Natural killer cell treated with Interleukin-12 subunit alpha and Interleukin-12 subunit beta and Interleukin-15 and Interleukin-18, amount 100 ng/mL, for 72 hours (primary cell): ENCODE results near the gene SMAD6. TPM values are rescaled to one million over a fixed set of nuclear protein-coding genes. Genes with fewer than 3 reads are reported as not detected.
A peak's percentile ranks its signal among the peaks of the same experiment; 100 is the strongest.

Experiments
- ATAC-seq, 2 donors: fragments of 150-1000 bp; cut with Tn5 transposase in 1 of 2; sonication (Bioruptor Pico), chemical (Tn5 transposase) in 1 of 2; 2 replicates each; pipeline ENCODE4 v1.10.0; 2021
- DNase-seq: peaks from one replicate; pipeline ENCODE4 v3.0.0; 2022; ENCODE audit warnings: low spot score
- H3K27ac Mint-ChIP-seq, 2 donors: 1 replicate in 1 of 2; 2 replicates in 1 of 2; pipeline ENCODE4 v1.8.0; 2022; ENCODE audit warnings: mixed read lengths in 2 of 2, mild to moderate bottlenecking in 1 of 2, moderate library complexity in 1 of 2
- H3K27me3 Mint-ChIP-seq, 2 donors: 1 replicate in 1 of 2; 2 replicates in 1 of 2; pipeline ENCODE4 v1.8.0; 2022; ENCODE audit warnings: mixed read lengths in 2 of 2
- H3K36me3 Mint-ChIP-seq: one replicate; pipeline ENCODE4 v1.8.0; 2022; ENCODE audit warnings: mixed read lengths
- H3K4me1 Mint-ChIP-seq, 2 donors: 1 replicate in 1 of 2; 2 replicates in 1 of 2; pipeline ENCODE4 v1.8.0; 2022; ENCODE audit warnings: low read depth in 2 of 2, mixed read lengths in 2 of 2, mild to moderate bottlenecking in 1 of 2
- H3K4me3 Mint-ChIP-seq: one replicate; pipeline ENCODE4 v1.8.0; 2022; ENCODE audit warnings: mixed read lengths
- H3K9me3 Mint-ChIP-seq: 2 replicates; pipeline ENCODE4 v1.8.0; 2022; ENCODE audit warnings: mixed read lengths
- total RNA-seq, 2 donors: library from RNA; stranded (reverse); gene quantifications; one replicate each; pipeline ENCODE4 v1.2.3, GENCODE V29; 2022

SMAD6 gene
- total RNA-seq, 2 donors from 2014 or later: 0.33 to 1.1 TPM

DNA sequence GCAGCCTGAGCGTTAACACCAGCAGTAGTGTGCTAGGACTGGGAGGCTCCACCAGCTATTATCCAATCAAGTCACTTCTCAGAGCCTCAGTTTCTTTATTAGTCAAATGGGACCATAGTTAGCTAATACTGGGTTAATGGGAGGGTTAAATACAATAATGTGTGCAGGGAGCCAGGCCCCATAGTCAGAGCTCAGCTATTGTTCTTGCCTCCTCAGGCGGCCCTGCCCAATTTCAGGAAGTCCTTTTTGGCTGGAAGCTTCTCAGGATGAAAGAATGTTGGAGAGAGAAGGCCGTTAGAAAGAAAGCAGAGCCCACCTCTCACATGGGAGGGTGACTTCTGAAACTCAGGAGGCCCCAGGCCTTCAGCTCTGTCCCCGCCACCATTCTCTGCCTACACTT lies 39.5 kb upstream of the SMAD6 start:
- ATAC-seq (no peak), DNase-seq (no peak)
- Mint-ChIP-seq H3K27ac (no peak overlapping the region), H3K9me3 (no peaks in the 10 kb centered on the region), H3K27me3 (peaks cover 0 to 9% of the 10 kb centered on the region in 2 donors), H3K4me1 (no peaks in the 10 kb centered on the region), H3K4me3 (no peak overlapping the region), H3K36me3 (no peaks in the 10 kb centered on the region)

GRCh38 chr15:66663664-66664063 lies 38.4 kb upstream of the SMAD6 start:
- H3K4me1 Mint-ChIP-seq: no peaks in the 10 kb centered on the region
- peaks cover 0 to 12% of the 10 kb centered on the region in 2 donors for H3K27me3 Mint-ChIP-seq
- H3K27ac Mint-ChIP-seq: no peak overlapping the region
- no peak overlapping the region for H3K4me3 Mint-ChIP-seq
- DNase-seq (no peak), ATAC-seq (no peak)
- H3K36me3 Mint-ChIP-seq: no peaks in the 10 kb centered on the region
- no peaks in the 10 kb centered on the region for H3K9me3 Mint-ChIP-seq

DNA sequence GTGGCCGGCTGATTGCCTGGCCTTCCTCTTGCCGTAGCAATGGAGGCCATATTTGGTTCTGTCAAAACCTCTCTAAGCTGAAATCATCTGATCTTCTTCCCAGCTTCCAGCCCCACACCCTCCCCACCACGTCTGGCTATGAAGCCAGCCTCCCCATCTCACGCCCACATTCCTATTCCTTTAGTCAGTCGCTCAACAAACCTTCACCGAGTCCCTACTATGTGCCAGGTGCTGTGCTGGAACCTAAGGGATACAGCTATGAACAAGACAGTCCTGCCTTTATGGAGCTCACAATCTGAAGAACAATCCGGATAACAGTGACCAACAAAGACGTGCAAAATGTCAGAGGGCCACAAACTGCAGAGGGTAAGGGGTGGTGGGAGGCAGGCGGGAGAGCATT lies 31.9 kb upstream of the SMAD6 start:
- no peak overlapping the region for H3K27ac Mint-ChIP-seq
- DNase-seq (no peak), ATAC-seq (no peak)
- H3K4me3 Mint-ChIP-seq: no peak overlapping the region
- peaks cover 6 to 14% of the 10 kb centered on the region in 2 donors for H3K4me1 Mint-ChIP-seq
- H3K9me3 Mint-ChIP-seq: no peaks in the 10 kb centered on the region
- peaks cover 0 to 6% of the 10 kb centered on the region in 2 donors for H3K27me3 Mint-ChIP-seq
- H3K36me3 Mint-ChIP-seq: no peaks in the 10 kb centered on the region

- no peak for ATAC-seq
- Mint-ChIP-seq H3K4me3 (no peak overlapping the region), H3K4me1 (peaks cover 10 to 19% of the 10 kb centered on the region in 2 donors), H3K27ac (no peak overlapping the region), H3K36me3 (no peaks in the 10 kb centered on the region), H3K27me3 (peaks cover 0 to 6% of the 10 kb centered on the region in 2 donors), H3K9me3 (no peaks in the 10 kb centered on the region)
- no peak for DNase-seq
Observed at GRCh38 chr15:66670762-66671580, 31.1 kb upstream of the SMAD6 start.

DNA sequence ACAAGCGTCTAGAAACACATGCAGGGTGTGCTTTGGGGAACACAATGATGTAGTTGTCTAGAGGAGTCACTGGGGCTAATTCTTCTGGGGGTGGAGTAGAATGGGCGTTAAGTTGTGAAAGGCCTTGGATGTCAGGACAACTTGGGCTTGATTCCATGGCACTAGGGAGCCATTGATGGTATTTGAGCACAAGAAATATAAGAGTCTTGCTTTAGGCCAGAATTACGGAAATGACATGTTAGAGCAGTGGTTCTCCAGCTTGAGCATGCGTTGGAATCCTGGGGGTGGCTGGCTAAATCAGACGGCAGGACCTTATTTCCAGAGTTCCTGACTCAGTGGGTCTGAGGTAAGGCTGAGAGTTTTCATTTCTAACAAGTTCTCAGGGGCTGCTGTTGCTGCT lies 29.2 kb upstream of the SMAD6 start:
- peaks cover 10 to 31% of the 10 kb centered on the region in 2 donors for H3K4me1 Mint-ChIP-seq
- no peaks in the 10 kb centered on the region for H3K9me3 Mint-ChIP-seq
- DNase-seq (no peak), ATAC-seq (no peak)
- H3K27ac Mint-ChIP-seq: peak overlapping the region in 1 of 2 donors; percentile 6
- peaks cover 0 to 2% of the 10 kb centered on the region in 2 donors for H3K27me3 Mint-ChIP-seq
- no peak overlapping the region for H3K4me3 Mint-ChIP-seq
- no peaks in the 10 kb centered on the region for H3K36me3 Mint-ChIP-seq

GRCh38 chr15:66673410-66674322 lies 28.4 kb upstream of the SMAD6 start:
- no peaks in the 10 kb centered on the region for H3K27me3 Mint-ChIP-seq
- H3K27ac Mint-ChIP-seq: peak overlapping the region in 1 of 2 donors; percentile 95
- DNase-seq (no peak), ATAC-seq (peak in 1 of 2 donors; percentile 54)
- H3K9me3 Mint-ChIP-seq: no peaks in the 10 kb centered on the region
- H3K4me1 Mint-ChIP-seq: peaks cover 10 to 33% of the 10 kb centered on the region in 2 donors
- H3K4me3 Mint-ChIP-seq: no peak overlapping the region
- no peaks in the 10 kb centered on the region for H3K36me3 Mint-ChIP-seq

GRCh38 chr15:66674756-66675155 lies 27.3 kb upstream of the SMAD6 start:
- ATAC-seq (no peak), DNase-seq (no peak)
- no peaks in the 10 kb centered on the region for H3K36me3 Mint-ChIP-seq
- no peaks in the 10 kb centered on the region for H3K27me3 Mint-ChIP-seq
- peak overlapping the region; percentile 50 for H3K4me3 Mint-ChIP-seq
- no peaks in the 10 kb centered on the region for H3K9me3 Mint-ChIP-seq
- H3K4me1 Mint-ChIP-seq: peaks cover 10 to 33% of the 10 kb centered on the region in 2 donors
- H3K27ac Mint-ChIP-seq: peak overlapping the region; percentile 33 to 95

DNA sequence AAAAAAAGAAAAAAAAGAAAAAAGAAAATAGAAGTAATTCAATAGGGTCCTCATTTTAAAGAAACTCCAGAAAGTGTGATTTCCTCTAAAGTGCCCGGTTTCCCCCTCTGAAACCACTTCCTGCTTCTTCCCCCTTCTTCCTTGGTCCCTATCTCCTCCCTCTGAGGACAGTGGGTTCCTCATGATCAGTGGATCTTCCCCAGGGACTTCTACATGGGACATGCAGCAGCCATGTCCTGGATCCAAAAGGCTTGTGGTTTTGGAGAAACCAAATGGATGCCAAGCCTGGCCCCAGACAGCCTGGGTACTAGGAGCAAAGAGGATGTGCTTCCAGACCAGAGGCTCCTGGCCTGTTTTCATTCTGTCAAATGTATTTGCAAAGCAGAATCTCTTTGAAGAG lies 26.6 kb upstream of the SMAD6 start:
- H3K27me3 Mint-ChIP-seq: no peaks in the 10 kb centered on the region
- H3K4me1 Mint-ChIP-seq: peaks cover 10 to 33% of the 10 kb centered on the region in 2 donors
- DNase-seq: no peak
- H3K27ac Mint-ChIP-seq: peak overlapping the region; percentile 65 to 95
- ATAC-seq: peak in 1 of 2 donors; percentile 70
- H3K9me3 Mint-ChIP-seq: no peaks in the 10 kb centered on the region
- H3K4me3 Mint-ChIP-seq: peak overlapping the region; percentile 28
- H3K36me3 Mint-ChIP-seq: no peaks in the 10 kb centered on the region

DNA sequence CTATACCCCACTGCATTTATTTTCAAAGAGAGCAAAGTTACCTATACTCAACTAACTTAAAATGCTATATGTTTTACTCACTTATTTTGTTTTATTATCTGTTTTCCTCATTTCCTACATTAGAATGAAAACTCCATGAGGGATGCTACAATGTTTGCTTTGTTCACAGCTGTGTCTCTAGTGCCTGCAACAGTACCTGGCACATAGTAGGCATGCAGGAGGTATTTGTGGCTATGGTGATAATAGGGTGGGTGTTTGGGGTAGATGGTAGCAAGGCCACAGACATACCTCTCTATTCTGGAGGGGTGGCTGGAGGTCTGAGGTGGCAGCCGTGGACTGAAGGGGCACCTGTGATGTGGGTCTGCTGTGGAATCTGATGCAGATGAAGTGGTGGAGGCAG lies 24.7 kb upstream of the SMAD6 start:
- no peak for ATAC-seq
- Mint-ChIP-seq H3K36me3 (no peaks in the 10 kb centered on the region), H3K4me1 (peaks cover 10 to 33% of the 10 kb centered on the region in 2 donors), H3K4me3 (no peak overlapping the region), H3K9me3 (peaks cover 5% of the 10 kb centered on the region), H3K27me3 (no peaks in the 10 kb centered on the region), H3K27ac (peak overlapping the region; percentile 14 to 85)
- no peak for DNase-seq

- Mint-ChIP-seq H3K4me1 (peaks cover 10 to 26% of the 10 kb centered on the region in 2 donors), H3K27ac (no peak overlapping the region), H3K27me3 (peaks cover 0 to 8% of the 10 kb centered on the region in 2 donors), H3K36me3 (no peaks in the 10 kb centered on the region), H3K4me3 (no peak overlapping the region), H3K9me3 (peaks cover 8% of the 10 kb centered on the region)
- no peak for DNase-seq
- ATAC-seq: no peak
Observed at GRCh38 chr15:66679061-66679656, 22.9 kb upstream of the SMAD6 start.

DNA sequence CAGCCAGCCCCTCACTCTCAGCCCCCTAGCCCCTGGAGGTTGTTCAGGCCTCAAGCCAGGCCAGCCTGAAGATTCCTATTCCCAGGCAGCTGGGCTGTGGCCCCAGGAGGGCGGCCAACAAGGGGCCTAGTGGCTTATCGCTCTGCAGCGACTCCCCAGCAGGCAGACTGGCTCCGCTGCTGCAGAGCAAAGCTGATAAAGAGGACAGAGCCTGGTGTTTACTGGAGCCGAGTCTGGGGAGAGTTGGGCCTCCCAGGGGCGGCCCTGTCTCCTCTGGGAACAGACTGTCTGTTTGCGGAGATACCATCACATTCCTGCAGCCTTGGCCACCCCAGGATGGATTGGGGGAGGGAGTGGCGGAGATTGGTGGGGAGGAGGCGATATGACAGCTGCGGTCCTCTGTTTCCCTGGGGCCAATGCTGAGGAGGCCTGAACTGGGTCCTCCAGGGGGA lies 22.4 kb upstream of the SMAD6 start:
- no peak for ATAC-seq
- H3K4me3 Mint-ChIP-seq: no peak overlapping the region
- H3K4me1 Mint-ChIP-seq: peaks cover 7 to 22% of the 10 kb centered on the region in 2 donors
- H3K36me3 Mint-ChIP-seq: no peaks in the 10 kb centered on the region
- H3K27me3 Mint-ChIP-seq: peaks cover 0 to 8% of the 10 kb centered on the region in 2 donors
- peaks cover 8% of the 10 kb centered on the region for H3K9me3 Mint-ChIP-seq
- DNase-seq: no peak
- no peak overlapping the region for H3K27ac Mint-ChIP-seq

DNA sequence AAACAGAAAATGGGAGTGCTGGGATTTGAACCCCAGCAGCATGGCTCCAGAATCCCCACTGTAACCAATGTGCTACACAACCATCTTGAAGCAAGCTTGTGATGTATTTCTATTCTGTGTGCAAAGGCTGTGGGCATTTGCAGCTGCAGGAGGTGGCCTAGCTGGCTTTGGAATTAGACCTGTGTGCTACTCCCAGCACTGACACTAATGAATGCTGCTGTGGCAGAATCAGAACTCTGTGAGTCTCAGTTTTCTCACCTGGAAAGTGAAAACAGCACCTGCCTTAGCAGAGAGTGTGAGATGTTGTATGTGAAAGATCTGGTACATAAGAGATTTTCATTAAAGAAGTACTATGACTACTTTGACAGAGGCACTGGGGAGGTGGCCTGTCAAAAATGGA lies 21.5 kb upstream of the SMAD6 start:
- Mint-ChIP-seq H3K36me3 (no peaks in the 10 kb centered on the region), H3K9me3 (peaks cover 8% of the 10 kb centered on the region), H3K4me1 (peaks cover 2 to 17% of the 10 kb centered on the region in 2 donors), H3K27ac (peak overlapping the region in 1 of 2 donors; percentile 32), H3K27me3 (peaks cover 0 to 8% of the 10 kb centered on the region in 2 donors), H3K4me3 (no peak overlapping the region)
- ATAC-seq: no peak
- no peak for DNase-seq

DNA sequence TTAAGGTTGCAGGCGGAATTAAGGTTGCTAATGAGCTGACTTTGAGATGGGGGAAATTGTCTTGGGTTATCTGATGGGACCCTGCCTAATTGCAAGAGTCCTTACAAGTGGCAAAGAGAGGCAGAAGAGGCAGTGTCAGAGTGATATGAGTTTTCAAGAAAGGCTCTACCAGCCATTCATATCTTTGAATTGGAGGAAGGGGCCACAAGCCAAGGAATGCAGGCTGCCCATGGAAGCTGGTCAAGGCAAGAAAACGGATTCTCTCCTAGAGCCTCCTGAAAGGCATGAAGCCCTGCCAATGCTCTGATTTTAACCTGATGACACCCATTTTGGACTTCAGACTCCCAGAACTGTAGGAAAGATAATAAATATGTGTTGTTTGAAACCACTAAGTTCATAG lies 20.6 kb upstream of the SMAD6 start:
- H3K36me3 Mint-ChIP-seq: no peaks in the 10 kb centered on the region
- peaks cover 8% of the 10 kb centered on the region for H3K9me3 Mint-ChIP-seq
- no peak for DNase-seq

More for the DNA sequence above, 20.6 kb upstream of the SMAD6 start:
- Mint-ChIP-seq H3K27me3 (peaks cover 0 to 8% of the 10 kb centered on the region in 2 donors), H3K4me1 (peaks cover 0 to 9% of the 10 kb centered on the region in 2 donors), H3K27ac (no peak overlapping the region), H3K4me3 (no peak overlapping the region)
- ATAC-seq: no peak
